ENCODE data around the gene SPOPL. TPM values are rescaled to one million over a fixed set of nuclear protein-coding genes. Genes with fewer than 3 reads are reported as not detected.
A peak's percentile ranks its signal among the peaks of the same experiment; 100 is the strongest.

SPOPL gene
- total RNA-seq, 1 experiment from 2014 or later: 15.8 TPM

GRCh38 chr2:138610201-138610953, 108.8 kb downstream of the SPOPL start:
- Mint-ChIP-seq H3K4me3 (ENCODE audit: unreplicated experiment) (no peak overlapping the region), H3K9me3 (ENCODE audit: unreplicated experiment) (no peaks in the 10 kb centered on the region), H3K4me1 (ENCODE audit: insufficient read depth, unreplicated experiment) (peaks cover 9% of the 10 kb centered on the region), H3K27ac (ENCODE audit: low read depth, unreplicated experiment) (no peak overlapping the region), H3K27me3 (ENCODE audit: insufficient read depth, unreplicated experiment) (no peaks in the 10 kb centered on the region), H3K36me3 (ENCODE audit: insufficient read depth, unreplicated experiment) (peaks cover 7% of the 10 kb centered on the region)
- no TSS peak for BruUV-seq (replicated peaks)
- intact Hi-C loops (cut with micrococcal nuclease): no loop called here
- CTCF ChIA-PET: interaction anchor here (0.7 kb wide), 2 partner anchors 177 to 257 kb away, joined by 3 read pairs; no protein-coding TSS in a partner anchor
- no peak for TF ChIP-seq CTCF (IDR thresholded peaks at IDR 0.05; ENCODE audit: unreplicated experiment)
- POLR2A ChIA-PET: interaction anchor here (0.5 kb wide), 1 partner anchor 21 kb away, joined by 3 read pairs; no protein-coding TSS in a partner anchor
- no peak for DNase-seq (ENCODE audit: unreplicated experiment)

- intact Hi-C loops (cut with micrococcal nuclease): no loop called here
- ChIA-PET CTCF (interaction anchor here (0.6 to 0.7 kb wide), 2 partner anchors 17 to 639 kb away, joined by 3 read pairs; no protein-coding TSS in a partner anchor), POLR2A (no interaction called here)
- no peak for TF ChIP-seq CTCF (IDR thresholded peaks at IDR 0.05; ENCODE audit: unreplicated experiment)
- no peak overlapping the region for H3K27ac Mint-ChIP-seq (ENCODE audit: low read depth, unreplicated experiment)
- peaks cover 10% of the 10 kb centered on the region for H3K4me1 Mint-ChIP-seq (ENCODE audit: insufficient read depth, unreplicated experiment)
- BruUV-seq (replicated peaks): no TSS peak
- no peaks in the 10 kb centered on the region for H3K9me3 Mint-ChIP-seq (ENCODE audit: unreplicated experiment)
- DNase-seq (ENCODE audit: unreplicated experiment): peak; percentile 54
- no peak overlapping the region for H3K4me3 Mint-ChIP-seq (ENCODE audit: unreplicated experiment)
- H3K36me3 Mint-ChIP-seq (ENCODE audit: insufficient read depth, unreplicated experiment): peaks cover 7% of the 10 kb centered on the region
- no peaks in the 10 kb centered on the region for H3K27me3 Mint-ChIP-seq (ENCODE audit: insufficient read depth, unreplicated experiment)
Observed at GRCh38 chr2:138615257-138615656, 113.7 kb downstream of the SPOPL start.

GRCh38 chr2:138617026-138617425, 115.5 kb downstream of the SPOPL start:
- intact Hi-C loops (cut with micrococcal nuclease): no loop called here
- CTCF ChIA-PET: interaction anchor here (0.6 to 1.0 kb wide), 2 partner anchors 12 to 21 kb away, joined by 4 read pairs; no protein-coding TSS in a partner anchor
- Mint-ChIP-seq H3K4me1 (ENCODE audit: insufficient read depth, unreplicated experiment) (peaks cover 10% of the 10 kb centered on the region), H3K9me3 (ENCODE audit: unreplicated experiment) (no peaks in the 10 kb centered on the region), H3K36me3 (ENCODE audit: insufficient read depth, unreplicated experiment) (peaks cover 7% of the 10 kb centered on the region), H3K27me3 (ENCODE audit: insufficient read depth, unreplicated experiment) (no peaks in the 10 kb centered on the region), H3K27ac (ENCODE audit: low read depth, unreplicated experiment) (no peak overlapping the region), H3K4me3 (ENCODE audit: unreplicated experiment) (no peak overlapping the region)
- no peak for DNase-seq (ENCODE audit: unreplicated experiment)
- no peak for TF ChIP-seq CTCF (IDR thresholded peaks at IDR 0.05; ENCODE audit: unreplicated experiment)
- POLR2A ChIA-PET: interaction anchor here (0.7 kb wide), 1 partner anchor 15 kb away, joined by 3 read pairs; no protein-coding TSS in a partner anchor
- no TSS peak for BruUV-seq (replicated peaks)

GRCh38 chr2:138618971-138619370, 117.4 kb downstream of the SPOPL start:
- no peaks in the 10 kb centered on the region for H3K36me3 Mint-ChIP-seq (ENCODE audit: insufficient read depth, unreplicated experiment)
- BruUV-seq (replicated peaks): no TSS peak
- no peaks in the 10 kb centered on the region for H3K9me3 Mint-ChIP-seq (ENCODE audit: unreplicated experiment)
- no peak for TF ChIP-seq CTCF (IDR thresholded peaks at IDR 0.05; ENCODE audit: unreplicated experiment)
- no peak for DNase-seq (ENCODE audit: unreplicated experiment)
- ChIA-PET POLR2A (interaction anchor here (0.8 kb wide), 1 partner anchor 7 kb away, joined by 3 read pairs; no protein-coding TSS in a partner anchor), CTCF (interaction anchor here (1.1 kb wide), 1 partner anchor 12 kb away, joined by 3 read pairs; no protein-coding TSS in a partner anchor)
- intact Hi-C loops (cut with micrococcal nuclease): no loop called here
- no peaks in the 10 kb centered on the region for H3K27me3 Mint-ChIP-seq (ENCODE audit: insufficient read depth, unreplicated experiment)
- H3K4me1 Mint-ChIP-seq (ENCODE audit: insufficient read depth, unreplicated experiment): peaks cover 10% of the 10 kb centered on the region
- no peak overlapping the region for H3K4me3 Mint-ChIP-seq (ENCODE audit: unreplicated experiment)
- no peak overlapping the region for H3K27ac Mint-ChIP-seq (ENCODE audit: low read depth, unreplicated experiment)
